MM.1S (cell line): Measurements from ENCODE around the gene GCLM.

Experiments used
- CTCF ChIP-seq: fragments of 300-600 bp; sonication (generic); IDR thresholded peaks from 2 replicates; pipeline ENCODE4 v1.5.1; 2016; ENCODE audit warnings: antibody characterized with exemption, low read length, mixed read lengths
- EZH2 ChIP-seq: fragments of 300-600 bp; sonication (generic); optimal IDR thresholded peaks from 2 replicates; pipeline ENCODE3; 2017; ENCODE audit warnings: low read depth, mild to moderate bottlenecking, antibody characterized with exemption, low read length, mixed read lengths
- EZH2phosphoT487 ChIP-seq: fragments of 300-600 bp; sonication (generic); IDR thresholded peaks from 2 replicates; pipeline ENCODE4 v1.6.1; 2018; ENCODE audit warnings: antibody characterized with exemption, low read length

GRCh38 chr1:93851327-93851712 lies 57.9 kb downstream of the GCLM start:
- no peak for TF ChIP-seq CTCF
- no peak for TF ChIP-seq EZH2
- TF ChIP-seq EZH2phosphoT487 = no peak
